ENCODE data around the gene CACNB2. TPM values are rescaled to one million over a fixed set of nuclear protein-coding genes. Genes with fewer than 3 reads are reported as not detected.

CACNB2 gene
- total and polyA plus RNA-seq, 2 donors (not counting 3 experiments of a cell fraction or from before 2014, with no cell fraction given) = not detected

DNA sequence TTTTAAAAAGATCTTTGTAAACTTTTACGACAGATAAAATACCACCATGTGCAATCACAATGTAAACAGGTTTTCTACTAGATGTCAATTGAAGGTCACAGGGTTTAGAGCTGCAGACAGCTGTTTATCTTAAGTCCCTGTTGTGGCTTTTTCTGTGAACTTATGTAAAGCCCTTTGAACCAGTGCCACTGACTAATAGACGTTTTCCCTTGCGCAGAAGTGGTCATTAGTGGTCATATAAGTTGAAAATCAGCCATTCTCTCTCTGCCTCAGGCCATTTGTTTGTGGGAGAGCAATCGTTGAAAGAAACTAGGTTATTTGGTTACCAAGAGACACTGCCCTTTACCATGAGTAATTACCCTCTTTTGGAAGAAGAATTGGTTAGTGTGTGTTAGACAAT is 23.9 kb downstream of the CACNB2 start:
- no peak for DNase-seq (ENCODE audit: low read depth, low spot score)
- CTCF ChIA-PET = no interaction called here
- H3K4me2 ChIP-seq (ENCODE audit: insufficient read depth, low read length) = no peak overlapping the region

More for the DNA sequence above, 23.9 kb downstream of the CACNB2 start:
- Histone ChIP-seq H3K4me1 (ENCODE audit: control insufficient read depth, extremely low read depth, insufficient read depth, low read length) (no peaks in the 10 kb centered on the region), H3K4me3 (replicated peaks in 1 of 3; ENCODE audit: insufficient read depth in 1 of 3, low read depth in 1 of 3, low read length in 3 of 3) (no peak overlapping the region), H3K27me3 (ENCODE audit: control insufficient read depth in 2 of 2, insufficient read depth in 2 of 2, low read length in 2 of 2) (no peaks in the 10 kb centered on the region), H2AFZ (ENCODE audit: low read depth, low read length) (no peak overlapping the region), H3K36me3 (ENCODE audit: control insufficient read depth in 2 of 2, extremely low read depth in 1 of 2, insufficient read depth in 2 of 2, low read length in 2 of 2) (no peaks in the 10 kb centered on the region), H3K27ac (ENCODE audit: insufficient read depth, low read depth, low read length) (no peak overlapping the region), H3K9me1 (replicated peaks; ENCODE audit: control insufficient read depth, extremely low read depth, insufficient read depth, low read length) (no peaks in the 10 kb centered on the region), H3K79me2 (ENCODE audit: control insufficient read depth, insufficient read depth, low read length) (no peaks in the 10 kb centered on the region), H3K9ac (replicated peaks; ENCODE audit: extremely low read depth, insufficient read depth, low read length) (no peak overlapping the region), H4K20me1 (replicated peaks; ENCODE audit: control insufficient read depth, extremely low read depth, insufficient read depth, low read length) (no peaks in the 10 kb centered on the region), H3K9me3 (replicated peaks; ENCODE audit: control insufficient read depth, insufficient read depth, low read length) (no peaks in the 10 kb centered on the region)
- no peak for FAIRE-seq
- POLR2A ChIA-PET = no interaction called here
- TF ChIP-seq GATA2 (IDR thresholded peaks at IDR 0.05; ENCODE audit: insufficient read depth, insufficient read length, low read depth, low read length) (no peak), POLR2AphosphoS5 (IDR thresholded peaks at IDR 0.05; ENCODE audit: insufficient read depth, low read depth, low read length) (no peak), JUN (IDR thresholded peaks at IDR 0.05; ENCODE audit: borderline replicate concordance, insufficient read depth, insufficient read length, low read depth) (no peak), MYC (IDR thresholded peaks at IDR 0.05; ENCODE audit: low read depth, low read length) (no peak)
- TF ChIP-seq, protein P1, sequence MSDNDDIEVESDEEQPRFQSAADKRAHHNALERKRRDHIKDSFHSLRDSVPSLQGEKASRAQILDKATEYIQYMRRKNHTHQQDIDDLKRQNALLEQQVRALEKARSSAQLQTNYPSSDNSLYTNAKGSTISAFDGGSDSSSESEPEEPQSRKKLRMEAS (IDR thresholded peaks at IDR 0.05; ENCODE audit: insufficient read depth, insufficient read length) = no peak
- TF ChIP-seq, protein P2, sequence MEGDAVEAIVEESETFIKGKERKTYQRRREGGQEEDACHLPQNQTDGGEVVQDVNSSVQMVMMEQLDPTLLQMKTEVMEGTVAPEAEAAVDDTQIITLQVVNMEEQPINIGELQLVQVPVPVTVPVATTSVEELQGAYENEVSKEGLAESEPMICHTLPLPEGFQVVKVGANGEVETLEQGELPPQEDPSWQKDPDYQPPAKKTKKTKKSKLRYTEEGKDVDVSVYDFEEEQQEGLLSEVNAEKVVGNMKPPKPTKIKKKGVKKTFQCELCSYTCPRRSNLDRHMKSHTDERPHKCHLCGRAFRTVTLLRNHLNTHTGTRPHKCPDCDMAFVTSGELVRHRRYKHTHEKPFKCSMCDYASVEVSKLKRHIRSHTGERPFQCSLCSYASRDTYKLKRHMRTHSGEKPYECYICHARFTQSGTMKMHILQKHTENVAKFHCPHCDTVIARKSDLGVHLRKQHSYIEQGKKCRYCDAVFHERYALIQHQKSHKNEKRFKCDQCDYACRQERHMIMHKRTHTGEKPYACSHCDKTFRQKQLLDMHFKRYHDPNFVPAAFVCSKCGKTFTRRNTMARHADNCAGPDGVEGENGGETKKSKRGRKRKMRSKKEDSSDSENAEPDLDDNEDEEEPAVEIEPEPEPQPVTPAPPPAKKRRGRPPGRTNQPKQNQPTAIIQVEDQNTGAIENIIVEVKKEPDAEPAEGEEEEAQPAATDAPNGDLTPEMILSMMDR (IDR thresholded peaks at IDR 0.05; ENCODE audit: extremely low read depth in 1 of 2, insufficient read depth in 1 of 2, low read depth in 1 of 2, low read length in 2 of 2) = no peak
- no TSS peak for BruUV-seq (replicated peaks)
- dilution Hi-C loops (cut with MboI; ENCODE audit: extremely low pct_ligation_motif_present, low sequenced_read_pairs) (no loop called here), intact Hi-C loops (cut with micrococcal nuclease) (no loop called here)

Measured in endothelial cell of umbilical vein (primary cell).